ENCODE results near the gene RPS6KB1. TPM values are rescaled to one million over a fixed set of nuclear protein-coding genes. Genes with fewer than 3 reads are reported as not detected.
"Not testable (repeated sequence)": the region's sequence is repeated elsewhere in the genome, so short reads cannot be mapped to it uniquely, and the experiment has no call there.

RPS6KB1 gene
- total RNA-seq, 1 donor from 2014 or later = 16.4 TPM

- DNase-seq (ENCODE audit: low spot score) (no peak), ATAC-seq (no peak)
These were observed 23.0 kb upstream of the RPS6KB1 start for GRCh38 chr17:59869941-59870218.

GRCh38 chr17:59870482-59870881 lies 22.4 kb upstream of the RPS6KB1 start:
- ATAC-seq (peak; percentile 12), DNase-seq (ENCODE audit: low spot score) (no peak)

- ATAC-seq = no peak
- no peak for DNase-seq (ENCODE audit: low spot score)
These were observed 20.6 kb upstream of the RPS6KB1 start for GRCh38 chr17:59872351-59872750.

DNA sequence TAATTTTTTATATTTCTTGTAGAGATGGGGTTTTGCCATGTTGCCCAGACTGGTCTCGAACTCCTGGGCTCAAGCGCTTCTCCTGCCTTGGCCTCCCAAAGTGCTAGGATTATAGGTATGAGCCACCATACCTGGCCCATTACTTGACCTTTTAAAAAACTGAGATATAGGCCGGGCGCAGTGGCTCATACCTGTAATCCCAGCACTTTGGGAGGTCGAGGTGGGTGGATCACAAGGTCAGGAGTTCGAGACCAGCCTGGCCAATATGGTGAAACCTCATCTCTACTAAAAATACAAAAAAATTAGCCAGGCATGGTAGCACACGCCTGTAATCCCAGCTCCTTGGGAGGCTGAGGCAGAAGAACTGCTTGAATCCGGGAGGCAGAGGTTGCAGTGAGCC lies 19.5 kb upstream of the RPS6KB1 start:
- not testable (repeated sequence) for DNase-seq (ENCODE audit: low spot score); ATAC-seq

DNA sequence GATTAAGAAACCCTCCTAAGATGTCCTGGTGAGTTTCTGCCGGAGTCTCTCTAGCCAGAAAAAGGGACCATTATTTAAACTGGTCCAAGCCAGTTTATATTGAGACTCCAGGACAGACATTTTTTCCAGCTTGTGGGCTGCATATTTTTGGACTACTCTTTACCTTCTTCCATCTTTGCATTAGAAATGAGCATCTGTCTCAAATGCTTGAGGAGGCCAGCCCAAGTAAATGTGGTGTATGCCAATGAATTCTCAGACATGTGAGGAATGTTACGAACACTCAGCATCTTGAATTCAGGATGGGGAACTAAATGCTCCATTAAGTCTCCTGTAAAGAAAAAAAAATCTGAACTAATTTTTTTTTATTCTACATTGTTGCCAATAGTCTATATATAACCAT lies 18.5 kb upstream of the RPS6KB1 start:
- DNase-seq (ENCODE audit: low spot score) = no peak
- no peak for ATAC-seq

GRCh38 chr17:59876107-59876506 lies 16.8 kb upstream of the RPS6KB1 start:
- DNase-seq (ENCODE audit: low spot score) (no peak), ATAC-seq (no peak)

DNA sequence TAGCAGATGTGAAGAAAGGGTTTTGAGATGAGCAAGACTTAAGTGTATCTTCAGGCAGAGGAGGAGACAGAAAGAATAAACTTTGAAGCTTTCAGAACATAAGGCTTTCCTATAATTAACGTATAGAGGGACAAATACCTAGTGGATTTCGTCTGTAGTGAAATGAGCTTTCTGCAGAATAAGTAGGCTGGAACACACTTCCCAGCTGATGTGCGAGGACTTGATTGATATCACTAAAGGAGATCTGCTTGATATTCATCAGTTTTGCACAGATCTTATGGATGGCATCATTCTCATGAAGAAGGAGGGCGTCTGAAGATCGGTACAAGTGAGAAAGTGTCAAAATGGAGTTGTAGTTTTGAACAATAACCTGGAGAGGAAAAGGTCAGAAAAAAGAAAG lies 15.0 kb upstream of the RPS6KB1 start:
- DNase-seq (ENCODE audit: low spot score) = no peak

GRCh38 chr17:59878624-59879023 lies 14.3 kb upstream of the RPS6KB1 start:
- DNase-seq (ENCODE audit: low spot score) (no peak), ATAC-seq (no peak)

More for the DNA sequence above, 15.0 kb upstream of the RPS6KB1 start:
- no peak for ATAC-seq

GRCh38 chr17:59884861-59885260 lies 8.1 kb upstream of the RPS6KB1 start:
- no peak for ATAC-seq

GRCh38 chr17:59888145-59888750 lies 4.7 kb upstream of the RPS6KB1 start:
- DNase-seq (ENCODE audit: low spot score) (no peak), ATAC-seq (no peak)

More at GRCh38 chr17:59884861-59885260, 8.1 kb upstream of the RPS6KB1 start:
- DNase-seq (ENCODE audit: low spot score) = no peak

GRCh38 chr17:59890720-59891119 lies 2.2 kb upstream of the RPS6KB1 start:
- DNase-seq (ENCODE audit: low spot score) = no peak
- ATAC-seq = no peak

DNA sequence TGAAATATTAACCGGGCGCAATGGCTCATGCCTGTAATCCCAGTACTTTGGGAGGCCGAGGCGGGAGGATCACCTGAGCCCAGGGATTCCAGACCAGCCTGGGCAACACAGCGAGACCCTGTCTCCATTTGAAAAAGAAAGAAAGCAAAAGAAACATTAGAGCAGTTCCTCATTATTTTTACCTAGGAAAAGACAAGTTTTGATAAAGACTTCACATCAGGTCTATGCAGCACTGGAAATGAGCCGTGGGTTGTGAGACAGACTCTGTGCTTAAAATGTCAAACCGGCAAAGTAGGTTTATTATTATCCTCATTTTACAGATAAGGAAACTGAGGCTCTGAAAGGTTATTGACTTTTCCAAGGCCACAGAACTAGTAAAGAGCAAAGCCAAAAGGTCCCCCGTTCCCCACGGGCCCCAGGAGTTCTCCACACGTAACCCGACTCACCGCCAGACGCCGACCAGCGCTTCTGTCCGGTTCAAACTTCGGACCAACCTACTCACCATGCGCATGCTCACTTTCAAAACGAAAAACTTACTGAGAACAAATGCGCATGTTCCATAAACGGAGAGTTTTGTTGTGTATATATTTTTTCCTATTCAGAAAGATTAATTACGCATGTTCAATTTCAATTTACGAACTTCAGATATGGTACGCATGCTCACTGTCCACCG lies 534 bp upstream of the RPS6KB1 start:
- peak; percentile 79 for ATAC-seq
- DNase-seq (ENCODE audit: low spot score) = no peak

DNA sequence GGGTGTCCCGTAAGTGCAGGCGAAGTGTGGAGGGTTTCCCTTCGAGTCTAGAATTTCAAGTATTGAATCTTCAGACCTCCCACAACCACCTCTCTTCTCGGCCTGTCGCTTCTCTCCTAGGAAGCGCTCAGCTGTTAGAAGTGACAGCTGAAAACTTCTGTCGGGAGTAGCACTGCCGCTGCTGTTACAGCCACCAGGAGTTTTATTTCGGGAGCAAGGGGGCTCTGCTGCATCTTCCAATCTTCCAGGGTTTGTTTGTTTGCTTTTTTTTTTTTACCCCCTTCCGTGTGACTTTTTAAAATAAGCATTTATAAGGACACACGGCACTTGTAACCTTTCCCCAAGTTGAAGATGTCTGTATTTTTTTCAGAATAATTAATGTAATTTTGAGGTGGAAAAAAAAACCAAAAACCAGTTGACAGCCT lies 767 bp downstream of the RPS6KB1 start:
- DNase-seq (ENCODE audit: low spot score) = no peak

DNA sequence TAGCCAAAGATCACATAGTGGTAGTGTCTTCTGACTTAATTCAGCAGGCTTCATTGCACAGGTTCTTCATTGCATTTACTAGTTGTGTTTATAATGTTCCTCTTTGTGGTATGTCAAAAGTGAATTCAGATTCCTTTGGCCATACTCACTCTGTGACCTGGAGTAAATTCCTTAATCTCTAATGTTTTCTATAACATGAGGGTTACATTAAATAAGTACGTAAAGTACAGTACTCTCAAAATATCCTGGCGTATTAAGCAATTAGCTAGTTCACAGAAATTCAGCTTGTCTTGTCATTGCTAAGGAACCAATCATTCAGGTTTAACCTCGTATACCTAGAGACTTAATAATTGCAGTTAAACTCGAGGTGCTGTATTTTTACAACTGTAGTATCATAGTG lies 4.2 kb downstream of the RPS6KB1 start:
- ATAC-seq (no peak), DNase-seq (ENCODE audit: low spot score) (no peak)

More for the DNA sequence above, 767 bp downstream of the RPS6KB1 start:
- ATAC-seq = peak; percentile 10

DNA sequence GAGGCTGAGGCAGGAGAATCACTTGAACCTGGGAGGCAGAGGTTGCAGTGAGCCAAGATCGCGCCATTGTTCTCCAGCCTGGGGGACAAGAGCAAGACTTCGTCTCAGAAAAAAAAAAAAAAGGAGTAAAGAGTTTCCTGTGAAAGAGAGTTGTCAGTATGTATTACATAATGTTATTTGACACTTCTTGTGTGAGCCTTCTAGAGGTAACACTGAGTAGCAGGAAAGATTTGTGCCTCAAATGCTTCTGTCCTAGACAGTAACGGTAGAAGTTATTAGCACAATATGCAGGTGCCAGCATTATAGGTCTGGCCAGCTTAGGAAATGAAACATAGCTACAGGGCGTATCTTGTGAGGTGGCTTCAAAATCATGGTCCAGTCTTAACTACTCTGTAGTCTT lies 6.2 kb downstream of the RPS6KB1 start:
- ATAC-seq = no peak

GRCh38 chr17:59901604-59902003 lies 8.7 kb downstream of the RPS6KB1 start:
- no peak for DNase-seq (ENCODE audit: low spot score)
- ATAC-seq = no peak

More for the DNA sequence above, 6.2 kb downstream of the RPS6KB1 start:
- no peak for DNase-seq (ENCODE audit: low spot score)

GRCh38 chr17:59903455-59903854 lies 10.5 kb downstream of the RPS6KB1 start:
- no peak for ATAC-seq
- no peak for DNase-seq (ENCODE audit: low spot score)

DNA sequence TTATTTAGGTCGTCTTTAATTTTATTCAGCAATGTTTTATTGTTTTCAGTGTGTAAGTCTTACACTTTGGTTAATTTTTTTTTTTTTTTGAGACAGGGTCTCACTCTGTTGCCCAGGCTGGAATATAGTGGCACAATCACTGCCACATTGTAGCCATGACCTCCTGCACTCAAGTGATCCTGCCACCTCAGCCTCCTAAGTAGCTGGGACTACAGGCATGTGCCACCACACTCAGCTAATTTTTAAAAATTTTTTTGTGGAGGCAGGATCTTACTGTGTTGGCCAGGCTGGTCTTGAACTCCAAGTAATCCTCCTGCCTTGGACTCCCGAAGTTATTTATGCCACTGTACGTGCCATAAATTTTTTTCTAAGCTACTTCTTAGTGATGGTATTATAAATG lies 14.5 kb downstream of the RPS6KB1 start:
- DNase-seq (ENCODE audit: low spot score) (no peak), ATAC-seq (no peak)

- DNase-seq (ENCODE audit: low spot score) (no peak), ATAC-seq (peak; percentile 78)
These were observed 21.4 kb downstream of the RPS6KB1 start for GRCh38 chr17:59914274-59914854.

DNA sequence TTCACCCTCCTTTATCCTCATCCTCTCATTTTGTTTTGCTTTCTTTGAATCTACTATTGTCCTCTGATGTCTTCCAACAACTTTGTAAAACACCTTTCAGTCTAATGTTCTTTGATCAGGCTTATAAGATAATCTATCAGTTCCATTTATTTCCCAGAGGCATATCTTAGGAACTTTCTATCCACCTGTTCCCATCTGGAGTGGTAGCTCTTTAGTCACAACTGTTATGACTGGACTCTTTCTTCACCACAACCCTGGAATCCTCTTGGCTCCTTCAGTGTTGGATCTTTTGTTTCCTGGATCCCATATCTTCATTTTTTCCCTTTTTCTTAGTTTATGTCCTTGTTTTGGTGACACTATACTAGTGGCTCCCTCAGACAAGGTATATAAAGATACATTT lies 23.5 kb downstream of the RPS6KB1 start:
- DNase-seq (ENCODE audit: low spot score) (no peak), ATAC-seq (no peak)

DNA sequence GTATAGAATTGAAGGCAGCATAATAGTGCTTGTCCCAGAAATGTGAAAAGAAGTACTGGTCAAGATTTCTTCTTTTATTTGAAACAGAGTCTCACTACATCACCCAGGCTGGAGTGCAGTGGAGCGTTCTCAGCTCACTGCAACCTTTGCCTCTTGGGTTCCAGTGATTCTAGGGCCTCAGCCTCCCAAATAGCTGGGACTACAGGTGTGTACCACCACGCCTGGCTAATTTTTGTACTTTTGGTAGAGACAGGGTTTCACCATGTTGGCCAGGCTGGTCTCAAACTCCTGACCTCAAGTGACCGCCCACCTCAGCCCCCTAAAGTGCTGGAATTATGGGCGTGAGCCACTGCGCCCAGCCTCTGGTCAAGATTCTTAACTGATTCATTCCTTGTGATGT lies 27.7 kb downstream of the RPS6KB1 start:
- not testable (repeated sequence) for ATAC-seq; DNase-seq (ENCODE audit: low spot score)

GRCh38 chr17:59930121-59930520 lies 37.2 kb downstream of the RPS6KB1 start:
- ATAC-seq; DNase-seq (ENCODE audit: low spot score): not testable (repeated sequence)

Data from left lobe of liver (tissue), 2 donors.